SHP77 (cell line): ENCODE data around the gene AGL.
"Not testable (repeated sequence)": the region's sequence is repeated elsewhere in the genome, so short reads cannot be mapped to it uniquely, and the experiment has no call there.

Source experiments
- DNase-seq, 2 experiments: peaks; one replicate each; lab custom pipeline; 2025; lab: John Stamatoyannopoulos, UW

The AGL gene

DNA sequence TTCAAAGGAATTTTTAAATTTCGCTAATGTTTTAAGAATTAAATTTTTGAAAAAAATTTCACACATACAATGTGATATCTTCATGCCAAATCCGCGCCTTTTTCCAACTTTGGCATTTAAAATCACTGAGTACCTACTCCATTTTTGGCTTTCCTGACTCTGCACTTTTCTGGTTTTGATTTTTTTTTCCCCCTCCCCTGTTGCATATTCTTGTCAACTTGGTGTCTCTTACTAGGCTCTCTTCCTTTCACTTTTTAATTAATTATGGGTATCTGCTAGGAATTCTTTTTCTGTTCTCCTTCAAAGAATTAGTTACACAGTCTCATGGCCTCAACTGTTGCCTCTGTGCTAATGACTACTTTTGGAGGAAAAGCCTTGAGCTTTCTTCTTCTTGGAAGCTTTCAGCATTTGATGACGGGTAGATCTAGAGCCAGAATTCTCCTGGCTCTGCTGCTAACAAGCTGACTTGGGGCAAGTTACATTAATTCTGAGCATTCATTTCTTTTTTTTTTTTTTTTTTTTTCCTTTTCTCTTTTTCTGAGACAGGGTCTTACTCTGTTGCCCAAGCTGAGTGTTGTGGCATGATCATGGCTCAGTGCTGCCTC, 1.8 kb downstream of the AGL start:
- DNase-seq = no peak

DNA sequence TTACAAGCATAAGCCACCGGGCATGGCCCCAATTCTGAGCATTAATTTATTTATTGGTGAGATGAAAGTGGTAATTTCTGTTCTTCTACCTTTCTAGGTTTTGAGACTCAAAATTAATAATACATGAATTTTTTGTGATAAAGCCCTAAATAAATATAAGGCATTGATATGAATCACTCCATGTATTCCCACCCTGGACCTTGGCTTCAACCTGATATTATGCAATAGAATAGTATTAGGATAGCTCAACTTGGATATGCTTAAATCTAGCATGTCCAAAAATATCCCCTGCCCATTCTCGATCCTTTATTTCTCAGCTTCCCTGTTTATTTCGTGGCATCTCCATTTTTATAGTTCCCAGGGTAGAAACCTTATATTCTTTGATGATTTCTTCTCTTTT, 2.5 kb downstream of the AGL start:
- no peak for DNase-seq

DNA sequence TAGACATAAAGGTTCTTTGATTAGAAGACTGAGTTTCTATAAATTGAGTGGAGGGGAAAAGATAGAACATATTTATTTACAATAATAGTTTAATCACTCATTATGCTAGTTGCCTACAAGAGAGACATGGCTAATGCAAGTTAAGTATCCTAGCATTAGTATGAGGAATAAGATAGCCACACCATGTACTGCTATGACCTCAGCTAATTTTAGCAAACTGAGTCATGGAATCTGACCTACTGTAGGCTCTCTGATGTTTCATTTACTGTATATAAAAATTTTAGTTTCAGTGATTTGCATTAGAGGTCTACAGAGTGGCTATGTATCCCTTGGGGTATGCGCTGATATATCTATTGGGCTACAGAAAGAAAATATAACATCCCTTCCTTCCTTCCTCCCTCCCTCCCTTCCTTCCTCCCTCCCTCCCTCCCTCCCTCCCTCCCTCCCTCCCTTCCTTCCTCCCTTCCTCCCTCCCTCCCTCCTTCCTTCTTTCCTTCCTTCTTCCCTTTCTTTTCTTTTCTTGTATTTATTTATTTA, 5.8 kb downstream of the AGL start:
- DNase-seq = no peak

DNA sequence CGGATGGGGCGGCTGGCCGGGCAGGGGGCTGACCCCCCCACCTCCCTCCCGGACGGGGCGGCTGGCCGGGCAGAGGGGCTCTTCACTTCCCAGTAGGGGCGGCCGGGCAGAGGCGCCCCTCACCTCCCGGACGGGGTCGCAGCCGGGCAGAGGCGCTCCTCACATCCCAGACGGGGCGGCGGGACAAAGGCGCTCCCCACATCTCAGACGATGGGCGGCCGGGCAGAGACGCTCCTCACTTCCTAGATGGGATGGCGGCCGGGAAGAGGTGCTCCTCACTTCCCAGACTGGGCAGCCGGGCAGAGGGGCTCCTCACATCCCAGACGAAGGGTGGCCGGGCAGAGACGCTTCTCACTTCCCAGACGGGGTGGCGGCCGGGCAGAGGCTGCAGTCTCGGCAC, 6.9 kb downstream of the AGL start:
- not testable (repeated sequence) for DNase-seq

DNA sequence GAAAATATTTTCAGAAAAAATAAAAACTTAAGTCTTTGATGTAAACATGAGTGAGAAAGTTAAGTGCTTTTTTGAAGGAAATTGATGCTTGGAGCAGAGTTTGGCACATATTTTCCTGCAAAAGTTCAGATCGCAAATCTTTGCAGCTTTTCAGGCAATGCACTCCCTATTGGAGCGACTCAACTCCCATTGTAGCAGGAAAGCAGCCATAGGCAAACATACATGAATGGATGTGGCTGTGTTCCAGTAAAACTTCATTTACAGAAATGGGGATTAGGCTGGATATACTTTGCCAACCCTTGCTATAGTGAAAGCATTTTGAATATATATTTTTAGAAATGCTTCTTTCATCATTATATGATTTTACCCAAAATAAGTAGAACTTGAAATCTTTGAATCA, 8.1 kb downstream of the AGL start:
- DNase-seq = no peak

DNA sequence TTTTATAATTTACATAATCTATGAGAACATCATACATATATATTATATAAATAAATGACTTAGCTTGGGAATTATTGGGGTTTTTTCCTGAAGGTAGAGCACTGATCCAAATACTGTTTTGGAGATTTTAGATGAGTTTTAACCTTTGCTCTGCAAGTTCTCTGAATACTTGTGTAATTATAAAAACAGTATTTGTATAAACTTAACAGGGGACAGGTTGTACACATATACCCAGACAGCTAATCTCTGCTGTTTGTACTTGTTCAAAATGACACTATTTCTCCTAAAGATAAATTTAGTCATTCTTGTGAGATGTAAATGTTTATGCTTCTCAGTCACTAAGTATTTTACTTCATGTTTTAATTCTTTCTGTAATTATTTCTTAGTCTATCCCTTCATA, 8.7 kb downstream of the AGL start:
- no peak for DNase-seq

DNA sequence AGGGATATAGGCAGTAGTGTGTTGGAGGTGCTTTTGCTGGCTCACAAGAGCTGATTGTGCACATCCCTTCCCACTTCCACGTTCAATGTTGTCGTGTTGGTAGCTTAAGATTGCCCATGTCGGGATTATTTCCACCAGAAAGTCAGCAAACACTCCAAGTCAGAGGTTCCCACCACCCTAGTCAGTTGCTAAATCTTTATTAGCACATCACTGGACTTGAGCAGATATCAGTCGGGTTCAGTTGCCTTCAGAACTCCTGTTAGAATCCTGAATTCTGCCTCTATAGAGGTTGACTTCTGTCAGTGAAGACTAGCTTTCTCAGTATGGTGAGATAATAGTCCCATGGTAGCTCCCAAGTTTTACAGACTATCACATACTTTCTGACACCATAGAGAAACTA, 10.5 kb downstream of the AGL start:
- no peak for DNase-seq

DNA sequence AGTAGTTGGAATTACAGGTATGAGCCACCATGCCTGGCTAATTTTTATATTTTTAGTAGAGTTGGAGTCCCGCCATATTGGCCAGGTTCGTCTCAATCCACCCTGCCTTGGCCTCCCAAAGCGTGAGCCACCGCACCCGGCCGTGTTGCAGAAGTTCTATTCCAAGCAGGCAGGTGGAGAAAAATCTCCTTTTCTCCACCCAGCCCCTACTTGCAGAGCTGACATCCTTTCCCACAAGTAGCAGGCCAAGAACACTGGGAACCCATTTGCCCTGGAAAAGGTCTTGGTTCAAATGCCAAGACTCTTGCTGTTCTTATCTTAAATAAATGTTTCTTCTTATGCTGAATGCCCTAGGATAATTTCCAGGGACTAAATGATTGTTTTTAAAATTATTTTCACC, 17.5 kb downstream of the AGL start:
- DNase-seq = no peak

DNA sequence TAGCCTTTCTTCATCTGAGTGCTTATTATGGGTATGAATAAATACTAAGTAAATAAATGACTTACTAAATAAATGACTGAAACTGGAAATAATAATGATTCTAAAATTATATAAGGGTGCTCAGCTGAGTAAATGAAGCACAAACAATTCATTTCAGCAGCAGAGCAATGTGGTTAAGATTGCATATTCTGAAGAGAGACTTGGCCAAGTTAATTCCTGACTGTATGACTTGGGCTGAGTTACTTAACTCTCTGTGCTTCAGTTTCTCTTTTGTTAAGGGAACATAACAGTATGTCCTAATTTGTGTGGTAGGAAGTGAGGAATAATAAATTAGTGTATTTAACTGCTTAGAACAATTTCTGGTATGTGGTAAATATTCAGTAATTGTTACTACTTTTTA, 19.1 kb downstream of the AGL start:
- DNase-seq = no peak

DNA sequence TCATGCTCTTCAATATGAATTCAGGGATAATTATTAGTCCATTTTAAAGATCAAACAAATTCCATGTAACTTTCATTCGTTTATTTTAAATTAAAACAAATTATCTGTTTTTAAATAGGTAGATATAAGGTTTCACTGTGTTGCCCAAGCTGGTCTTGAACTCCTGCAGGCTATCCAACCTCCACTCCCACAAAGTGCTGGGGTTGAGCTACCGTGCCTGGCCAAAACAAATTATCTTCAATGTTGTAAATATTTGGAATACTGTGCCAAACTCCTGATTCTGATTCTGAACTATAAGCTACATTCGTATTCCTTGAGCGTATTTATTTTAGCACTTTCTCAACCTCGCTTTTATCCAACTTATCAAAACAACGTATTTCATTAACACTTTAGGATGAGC, 19.6 kb downstream of the AGL start:
- no peak for DNase-seq

DNA sequence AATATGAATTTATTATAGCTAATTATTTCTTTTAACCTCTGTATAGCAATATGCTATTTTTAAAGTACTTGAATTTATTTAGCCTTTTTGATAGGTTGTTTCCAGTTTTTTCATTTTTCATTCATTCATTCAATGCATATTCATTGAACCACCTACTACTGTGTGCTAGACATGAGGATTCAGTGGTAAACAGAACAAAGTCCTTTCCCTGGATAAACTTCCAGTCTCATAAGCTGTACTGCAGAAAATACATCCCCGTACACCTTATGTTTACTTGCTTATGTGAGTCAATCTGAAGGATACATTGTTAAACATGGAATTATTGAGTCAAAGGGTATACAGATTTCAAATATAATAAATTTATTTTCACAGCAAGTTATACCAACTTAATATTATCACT, 21.9 kb downstream of the AGL start:
- no peak for DNase-seq

DNA sequence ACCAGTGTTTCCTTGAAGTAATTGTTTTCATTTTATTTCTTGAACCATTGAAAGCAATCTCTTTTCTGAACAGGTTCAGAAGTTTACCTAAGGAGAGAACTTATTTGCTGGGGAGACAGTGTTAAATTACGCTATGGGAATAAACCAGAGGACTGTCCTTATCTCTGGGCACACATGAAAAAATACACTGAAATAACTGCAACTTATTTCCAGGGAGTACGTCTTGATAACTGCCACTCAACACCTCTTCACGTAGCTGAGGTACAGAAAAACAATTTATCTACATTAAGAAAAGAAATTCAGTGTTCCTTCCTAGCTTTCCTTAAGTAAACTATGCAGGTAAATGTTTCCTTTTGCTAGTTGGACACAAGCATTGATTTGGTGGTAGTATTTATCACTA, 27.4 kb downstream of the AGL start:
- no peak for DNase-seq

DNA sequence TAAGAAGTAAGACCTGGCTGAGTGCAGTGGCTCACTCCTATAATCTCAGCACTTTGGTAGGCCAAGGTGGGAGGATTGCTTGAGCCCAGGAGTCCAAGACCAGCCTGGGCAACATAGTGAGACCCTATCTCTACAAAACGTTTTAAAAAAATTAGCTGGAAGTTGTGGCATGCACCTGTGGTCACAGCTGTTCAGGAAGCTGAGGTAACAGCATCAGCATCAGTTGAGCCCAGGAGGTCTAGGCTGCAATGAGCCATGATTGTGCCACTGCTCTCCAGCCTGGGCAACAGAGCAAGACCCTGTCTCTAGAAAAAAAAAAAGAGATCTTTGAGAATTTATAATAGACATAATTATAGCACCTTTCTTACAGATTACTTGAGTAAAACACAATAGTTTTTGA, 36.0 kb downstream of the AGL start:
- DNase-seq = no peak

DNA sequence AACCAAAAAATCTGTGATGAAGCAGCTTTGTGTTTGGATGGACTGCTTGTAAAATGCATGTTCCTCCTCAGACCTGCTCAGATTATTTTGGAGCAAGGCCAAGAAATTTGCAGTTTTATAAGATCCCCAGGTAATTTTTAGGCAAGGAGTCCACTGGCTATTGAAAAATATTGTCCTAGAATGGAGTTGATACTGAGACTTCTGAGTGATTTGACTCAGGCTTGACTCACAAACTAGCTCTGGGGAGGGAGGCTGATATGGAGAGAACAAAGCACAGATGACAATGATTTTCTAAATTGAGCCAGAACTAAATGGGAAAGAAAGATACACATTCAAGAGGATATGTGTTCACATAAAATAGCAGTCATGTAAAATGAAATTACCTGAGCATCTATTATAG, 36.7 kb downstream of the AGL start:
- DNase-seq = no peak

DNA sequence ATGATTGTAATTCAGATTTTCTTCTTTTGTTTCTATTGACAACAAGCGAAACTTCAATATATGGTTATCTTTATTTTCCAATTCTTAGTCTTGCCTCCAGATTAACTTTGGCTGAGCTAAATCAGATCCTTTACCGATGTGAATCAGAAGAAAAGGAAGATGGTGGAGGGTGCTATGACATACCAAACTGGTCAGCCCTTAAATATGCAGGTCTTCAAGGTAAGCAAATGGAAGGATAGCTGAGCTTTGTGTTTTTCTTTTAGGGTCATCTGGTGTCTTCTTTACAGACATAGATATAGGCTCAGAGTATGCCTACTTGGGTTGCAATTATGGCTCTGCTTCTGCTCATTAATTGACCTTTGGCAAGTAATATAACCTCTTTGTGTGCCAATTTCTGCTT, 37.7 kb downstream of the AGL start:
- no peak for DNase-seq

DNA sequence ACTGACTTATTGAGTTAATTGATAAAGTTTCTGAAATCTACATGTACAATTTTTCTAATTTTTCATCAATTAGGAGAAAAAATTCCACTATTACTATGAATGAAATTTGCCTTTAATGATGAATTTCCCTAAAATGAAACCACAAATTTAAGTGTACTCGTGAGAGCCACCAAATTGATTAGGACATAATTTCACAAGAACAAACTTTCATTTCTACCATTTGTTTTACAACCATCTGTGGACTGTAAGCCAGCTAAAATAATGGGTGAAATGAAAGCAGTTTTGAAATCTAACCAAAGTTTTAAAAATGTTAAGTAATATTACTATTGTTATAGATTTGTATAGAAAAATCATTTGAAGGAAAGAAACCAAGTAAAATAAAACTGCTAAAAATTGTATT, 41.8 kb downstream of the AGL start:
- DNase-seq = no peak

DNA sequence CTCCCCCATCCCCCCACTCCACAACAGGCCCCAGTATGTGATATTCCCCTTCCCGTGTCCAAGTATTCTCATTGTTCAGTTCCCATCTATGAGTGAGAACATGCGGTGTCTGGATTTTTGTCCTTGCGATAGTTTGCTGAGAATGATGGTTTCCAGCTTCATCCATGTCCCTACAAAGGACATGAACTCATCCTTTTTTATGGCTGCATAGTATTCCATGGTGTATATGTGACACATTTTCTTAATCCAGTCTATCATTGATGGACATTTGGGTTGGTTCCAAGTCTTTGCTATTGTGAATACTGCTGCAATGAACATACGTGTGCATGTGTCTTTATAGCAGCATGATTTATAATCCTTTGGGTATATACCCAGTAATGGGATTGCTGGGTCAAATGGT, 53.1 kb downstream of the AGL start:
- DNase-seq = not testable (repeated sequence)

DNA sequence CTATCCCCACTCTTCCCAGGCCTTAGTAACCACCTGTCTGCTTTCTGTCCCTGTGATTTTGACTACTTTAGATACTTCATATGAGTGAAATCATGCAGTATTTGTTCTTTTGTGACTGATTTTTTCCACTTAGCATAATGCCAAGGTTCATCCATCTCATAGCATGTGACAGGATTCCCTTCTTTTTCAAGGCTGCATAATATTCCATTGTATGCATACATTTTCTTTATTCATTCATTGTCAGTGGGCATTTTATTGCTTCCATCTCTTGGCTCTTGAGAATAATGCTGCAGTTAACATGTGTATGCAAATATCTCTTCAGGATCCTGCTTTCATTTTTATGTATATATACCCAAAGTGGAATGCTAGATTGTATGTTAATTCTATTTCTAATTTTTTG, 56.4 kb downstream of the AGL start:
- DNase-seq = no peak

DNA sequence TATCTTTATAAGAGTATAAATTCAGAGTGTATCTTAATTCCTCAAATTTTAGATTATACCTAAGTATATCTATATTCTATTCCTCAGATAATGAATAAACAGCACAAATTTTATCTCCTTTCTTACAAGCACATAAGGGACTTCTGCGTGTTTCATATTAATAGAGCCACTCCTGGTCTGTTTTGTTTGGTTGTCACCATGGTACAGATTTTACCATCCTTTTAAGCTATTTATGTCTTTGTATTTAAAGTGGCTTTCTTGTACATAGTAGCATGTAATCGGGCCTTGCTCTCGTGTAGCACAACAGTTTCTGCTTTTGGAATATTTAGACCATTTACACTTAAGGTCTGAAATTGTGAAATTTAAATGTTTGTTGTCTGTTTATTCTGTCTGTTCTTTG, 67.1 kb downstream of the AGL start:
- DNase-seq = no peak

DNA sequence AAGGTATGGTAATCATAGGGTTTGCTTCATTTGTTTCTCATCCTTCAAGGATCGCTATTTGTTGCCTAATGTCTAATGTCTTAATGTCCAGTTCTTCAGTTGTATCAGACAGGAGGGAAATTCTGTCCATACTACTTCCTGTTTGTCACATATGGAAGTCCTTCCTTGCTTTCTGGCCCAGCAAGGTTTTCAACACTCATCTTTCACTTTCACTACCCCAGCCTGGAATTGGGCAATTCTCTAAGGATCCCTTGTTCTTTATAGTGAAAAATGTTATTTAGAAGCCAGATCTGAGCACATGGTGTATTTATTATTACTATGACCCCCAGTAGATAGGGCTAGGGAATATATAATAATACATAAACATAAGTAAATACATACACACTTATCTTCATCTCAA, 69.1 kb downstream of the AGL start:
- no peak for DNase-seq

DNA sequence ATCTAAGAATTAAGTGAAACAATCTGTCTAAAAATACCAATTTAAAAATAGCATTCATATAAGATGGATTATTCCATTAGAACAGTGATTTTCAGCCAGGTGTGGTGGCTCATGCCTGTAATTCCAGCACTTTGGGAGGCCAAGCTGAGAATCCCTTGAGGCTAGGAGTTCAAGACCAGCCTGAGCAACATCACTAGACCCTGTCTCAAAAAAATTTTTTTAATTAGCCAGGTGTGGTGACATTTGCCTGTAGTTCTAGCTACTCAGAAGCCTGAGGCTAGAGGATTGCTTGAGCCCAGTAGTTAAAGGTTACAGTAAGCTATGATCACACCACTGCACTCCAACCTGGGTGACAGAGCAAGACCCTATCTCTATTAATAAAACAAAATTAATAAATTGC, 84.6 kb downstream of the AGL start:
- DNase-seq = no peak

DNA sequence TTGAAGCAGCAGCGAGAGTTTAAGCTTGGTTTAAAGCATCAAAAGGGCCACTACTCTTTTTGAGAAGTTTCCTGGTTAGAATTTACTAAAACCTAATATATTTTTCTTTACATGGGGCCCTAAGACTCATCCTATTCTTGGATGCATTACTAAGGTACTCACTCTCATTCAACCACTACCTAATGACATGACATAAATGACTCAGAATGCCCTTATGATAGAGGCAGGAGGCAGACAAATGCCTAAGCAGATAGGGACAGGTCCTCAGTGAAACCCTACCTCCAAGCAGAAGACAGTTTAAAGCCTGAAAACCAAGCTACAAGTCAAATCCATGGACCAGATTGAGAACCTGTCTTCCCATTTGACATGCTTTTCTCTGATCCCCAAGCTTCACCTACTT, 85.4 kb downstream of the AGL start:
- DNase-seq = no peak

DNA sequence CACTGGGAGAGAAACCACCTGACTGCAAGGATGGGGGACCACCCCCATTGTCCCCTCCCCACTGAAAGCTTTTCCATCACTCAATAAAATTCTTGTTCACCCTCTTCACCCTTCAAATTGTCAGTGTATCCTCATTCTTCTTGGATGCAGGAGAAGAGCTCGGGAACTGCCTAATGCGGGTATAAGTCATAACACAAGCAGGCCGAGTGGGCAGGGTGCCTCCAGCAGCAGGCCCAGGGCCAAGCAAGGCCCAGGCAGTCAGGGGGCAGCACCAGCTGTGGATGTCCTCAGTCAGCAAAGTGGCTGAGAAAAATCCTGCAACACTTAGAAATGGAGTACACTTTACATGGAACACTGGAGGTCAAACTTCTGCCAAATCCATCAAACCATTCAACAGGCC, 85.9 kb downstream of the AGL start:
- DNase-seq = no peak

DNA sequence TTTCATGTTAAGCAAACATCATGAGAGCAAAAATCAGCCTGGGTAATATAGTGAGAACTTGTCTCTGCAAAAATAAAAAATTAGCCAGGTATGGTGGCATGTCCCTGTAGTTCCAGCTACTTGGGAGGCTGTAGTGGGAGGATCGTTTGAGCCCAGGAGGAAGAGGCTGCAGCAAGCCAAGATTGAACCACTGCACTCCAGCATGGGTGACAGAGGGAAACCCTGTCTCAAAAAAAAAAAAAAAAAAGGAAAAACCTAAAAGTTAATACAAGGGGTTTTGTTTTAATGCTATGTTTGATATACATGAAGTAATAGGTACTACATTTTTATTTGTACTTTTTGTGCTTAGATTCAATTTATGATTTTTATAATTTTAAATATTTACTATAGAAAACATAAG, 92.6 kb downstream of the AGL start:
- no peak for DNase-seq
